ENCODE results near the gene BSCL2. TPM values are rescaled to one million over a fixed set of nuclear protein-coding genes. Genes with fewer than 3 reads are reported as not detected.
"Not testable (repeated sequence)": the region's sequence is repeated elsewhere in the genome, so short reads cannot be mapped to it uniquely, and the experiment has no call there.

The BSCL2 gene
- total and polyA plus RNA-seq, 5 donors: 20.0 to 34.3 (median 26.7) TPM

- Histone ChIP-seq H3K9me3 (ENCODE audit: control insufficient read depth, low read length) (no peaks in the 10 kb centered on the region), H3K4me3 (ENCODE audit: low read length) (peak overlapping the region; percentile 89), H3K27ac (ENCODE audit: low read length) (peak overlapping the region; percentile 99), H3K27me3 (ENCODE audit: control insufficient read depth, insufficient read depth) (no peaks in the 10 kb centered on the region), H3K4me1 (ENCODE audit: control insufficient read depth, insufficient read depth, low read length) (peaks cover 15% of the 10 kb centered on the region)
- intact Hi-C loops (cut with DNase I): no loop called here
- WGBS: 4% methylated on average over 73 of the region's 73 CpGs
- DNase-seq (peak; percentile 97 to 98 (median 98)), ATAC-seq (peak; percentile 89)
These were observed 1.1 kb downstream of the BSCL2 start for GRCh38 chr11:62705880-62706849.

DNA sequence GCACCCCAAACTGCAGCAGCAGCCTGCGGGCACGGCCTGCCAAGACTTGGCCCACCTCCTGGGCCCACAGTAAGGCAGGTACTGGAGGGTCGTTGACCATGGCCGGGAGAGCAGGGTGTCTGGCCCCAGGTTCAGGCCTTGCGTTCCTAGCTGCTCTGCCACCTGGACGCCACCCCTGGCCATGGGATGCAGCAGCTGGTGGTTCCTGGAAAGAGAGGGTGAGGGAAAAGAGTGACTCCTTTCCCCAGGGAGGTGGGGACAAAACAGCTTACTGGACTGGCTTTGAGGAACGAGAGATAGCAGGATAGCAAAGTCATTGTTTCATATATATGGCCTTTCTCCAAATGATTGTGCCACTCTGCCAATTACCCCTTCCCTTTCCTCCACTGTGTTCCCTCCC lies 1.8 kb downstream of the BSCL2 start:
- Histone ChIP-seq H3K27ac (ENCODE audit: low read length) (peak overlapping the region; percentile 42), H3K4me1 (ENCODE audit: control insufficient read depth, insufficient read depth, low read length) (peaks cover 15% of the 10 kb centered on the region), H3K4me3 (ENCODE audit: low read length) (peak overlapping the region; percentile 89), H3K9me3 (ENCODE audit: control insufficient read depth, low read length) (no peaks in the 10 kb centered on the region), H3K27me3 (ENCODE audit: control insufficient read depth, insufficient read depth) (no peaks in the 10 kb centered on the region)
- intact Hi-C loops (cut with DNase I): no loop called here
- ATAC-seq (no peak), DNase-seq (peak in 2 of 3 donors; percentile 51 to 59)
- 50% methylated on average over 7 of the region's 7 CpGs for WGBS

- H3K27me3 ChIP-seq (ENCODE audit: control insufficient read depth, insufficient read depth); H3K9me3 ChIP-seq (ENCODE audit: control insufficient read depth, low read length); H3K4me3 ChIP-seq (ENCODE audit: low read length); H3K27ac ChIP-seq (ENCODE audit: low read length); DNase-seq; ATAC-seq; intact Hi-C loops (cut with DNase I): not testable (repeated sequence)
- WGBS: 82% methylated on average over 4 of the region's 4 CpGs
- H3K4me1 ChIP-seq (ENCODE audit: control insufficient read depth, insufficient read depth, low read length): peaks cover 11% of the 10 kb centered on the region
These were observed 3.3 kb downstream of the BSCL2 start for GRCh38 chr11:62703921-62704320.

- Histone ChIP-seq H3K4me3 (ENCODE audit: low read length) (no peak overlapping the region), H3K27me3 (ENCODE audit: control insufficient read depth, insufficient read depth) (no peaks in the 10 kb centered on the region), H3K27ac (ENCODE audit: low read length) (no peak overlapping the region), H3K4me1 (ENCODE audit: control insufficient read depth, insufficient read depth, low read length) (peaks cover 6% of the 10 kb centered on the region), H3K9me3 (ENCODE audit: control insufficient read depth, low read length) (no peaks in the 10 kb centered on the region)
- 91% methylated on average over 11 of the region's 11 CpGs for WGBS
- intact Hi-C loops (cut with DNase I): no loop called here
- ATAC-seq (no peak), DNase-seq (no peak)
These were observed 5.0 kb downstream of the BSCL2 start for GRCh38 chr11:62702246-62702645.

DNA sequence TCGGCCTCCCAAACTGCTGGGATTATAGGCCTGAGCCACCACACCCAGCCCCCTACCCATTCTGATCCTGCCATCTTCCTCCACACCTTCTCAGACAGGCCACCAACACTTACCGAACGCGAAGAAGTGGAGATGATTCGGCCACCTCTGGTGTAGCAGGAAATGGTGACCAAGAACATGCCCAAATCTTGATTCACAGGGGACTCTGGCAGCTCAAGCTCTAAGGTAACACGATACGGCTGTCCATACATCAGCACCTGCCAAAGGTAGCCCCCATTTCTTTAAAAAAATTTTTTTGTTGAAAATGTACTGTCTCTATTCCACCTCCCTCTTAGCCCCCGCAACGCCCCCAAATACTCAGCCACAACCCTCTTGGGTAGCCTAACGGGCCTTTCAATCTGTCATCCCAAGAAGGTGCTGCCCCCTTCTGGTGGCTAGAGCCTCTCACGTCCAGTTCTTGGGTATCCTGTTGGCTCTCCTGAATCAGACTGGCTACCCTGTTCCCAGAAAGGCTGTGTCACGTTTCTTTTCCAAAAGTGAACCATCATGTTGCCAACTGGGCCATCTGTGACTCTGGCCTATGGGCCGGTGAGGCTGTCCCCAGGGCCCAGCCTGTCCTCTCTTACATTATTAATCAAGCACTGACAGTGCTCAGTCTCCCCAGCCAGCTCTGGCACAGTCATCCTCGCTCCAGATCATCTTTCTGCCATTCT lies 12.6 kb downstream of the BSCL2 start:
- peak; percentile 80 to 88 for ATAC-seq
- DNase-seq: peak; percentile 83 to 92 (median 88)
- Histone ChIP-seq H3K4me1 (ENCODE audit: control insufficient read depth, insufficient read depth, low read length) (peaks cover 2% of the 10 kb centered on the region), H3K9me3 (ENCODE audit: control insufficient read depth, low read length) (no peaks in the 10 kb centered on the region), H3K27me3 (ENCODE audit: control insufficient read depth, insufficient read depth) (no peaks in the 10 kb centered on the region), H3K27ac (ENCODE audit: low read length) (no peak overlapping the region), H3K4me3 (ENCODE audit: low read length) (no peak overlapping the region)
- WGBS: 43% methylated on average over 14 of the region's 14 CpGs
- intact Hi-C loops (cut with DNase I): loop anchor here in 2 of 4 donors (5.0 to 10.0 kb wide), 2 partner anchors 82 to 300 kb away; partner anchors contain the start of genes EML3 (in 1 of the 2) and ROM1 (in 1 of the 2)

- intact Hi-C loops (cut with DNase I): loop anchor here in 2 of 4 donors (5.0 to 10.0 kb wide), 2 partner anchors 81 to 299 kb away; partner anchors contain the start of genes EML3 (in 1 of the 2) and ROM1 (in 1 of the 2)
- H3K9me3 ChIP-seq (ENCODE audit: control insufficient read depth, low read length): not testable (repeated sequence)
- 86% methylated on average over 4 of the region's 4 CpGs for WGBS
These were observed 13.6 kb downstream of the BSCL2 start for GRCh38 chr11:62693624-62694023.

GRCh38 chr11:62689421-62690183 lies 17.6 kb downstream of the BSCL2 start, which contains the start of gene LRRN4CL:
LRRN4CL (minus strand) TSS chr11:62689530; CDS start chr11:62688508, 1,022 bp downstream.
- ATAC-seq: peak; percentile 77 to 86
- peak; percentile 85 to 90 (median 87) for DNase-seq
- Histone ChIP-seq H3K9me3 (ENCODE audit: control insufficient read depth, low read length) (no peaks in the 10 kb centered on the region), H3K27ac (ENCODE audit: low read length) (peak within 1 kb of the TSS; percentile 71), H3K4me1 (ENCODE audit: control insufficient read depth, insufficient read depth, low read length) (peaks cover 4% of the 10 kb centered on the region), H3K4me3 (ENCODE audit: low read length) (no peak within 1 kb of the TSS), H3K27me3 (ENCODE audit: control insufficient read depth, insufficient read depth) (no peaks in the 10 kb centered on the region)
- WGBS: 36% methylated on average over 11 of the region's 11 CpGs
- intact Hi-C loops (cut with DNase I): loop anchor here in 2 of 4 donors (5.0 to 10.0 kb wide), 2 partner anchors 77 to 295 kb away; partner anchors contain the start of genes EML3 (in 1 of the 2) and ROM1 (in 1 of the 2)

More at GRCh38 chr11:62693624-62694023, 13.6 kb downstream of the BSCL2 start:
- H3K27me3 ChIP-seq (ENCODE audit: control insufficient read depth, insufficient read depth); H3K4me3 ChIP-seq (ENCODE audit: low read length); DNase-seq; H3K27ac ChIP-seq (ENCODE audit: low read length); ATAC-seq; H3K4me1 ChIP-seq (ENCODE audit: control insufficient read depth, insufficient read depth, low read length): not testable (repeated sequence)

- H3K27ac ChIP-seq (ENCODE audit: low read length): no peak overlapping the region
- intact Hi-C loops (cut with DNase I): no loop called here
- ATAC-seq: no peak
These were observed 18.7 kb downstream of the BSCL2 start for GRCh38 chr11:62688491-62688890.

DNA sequence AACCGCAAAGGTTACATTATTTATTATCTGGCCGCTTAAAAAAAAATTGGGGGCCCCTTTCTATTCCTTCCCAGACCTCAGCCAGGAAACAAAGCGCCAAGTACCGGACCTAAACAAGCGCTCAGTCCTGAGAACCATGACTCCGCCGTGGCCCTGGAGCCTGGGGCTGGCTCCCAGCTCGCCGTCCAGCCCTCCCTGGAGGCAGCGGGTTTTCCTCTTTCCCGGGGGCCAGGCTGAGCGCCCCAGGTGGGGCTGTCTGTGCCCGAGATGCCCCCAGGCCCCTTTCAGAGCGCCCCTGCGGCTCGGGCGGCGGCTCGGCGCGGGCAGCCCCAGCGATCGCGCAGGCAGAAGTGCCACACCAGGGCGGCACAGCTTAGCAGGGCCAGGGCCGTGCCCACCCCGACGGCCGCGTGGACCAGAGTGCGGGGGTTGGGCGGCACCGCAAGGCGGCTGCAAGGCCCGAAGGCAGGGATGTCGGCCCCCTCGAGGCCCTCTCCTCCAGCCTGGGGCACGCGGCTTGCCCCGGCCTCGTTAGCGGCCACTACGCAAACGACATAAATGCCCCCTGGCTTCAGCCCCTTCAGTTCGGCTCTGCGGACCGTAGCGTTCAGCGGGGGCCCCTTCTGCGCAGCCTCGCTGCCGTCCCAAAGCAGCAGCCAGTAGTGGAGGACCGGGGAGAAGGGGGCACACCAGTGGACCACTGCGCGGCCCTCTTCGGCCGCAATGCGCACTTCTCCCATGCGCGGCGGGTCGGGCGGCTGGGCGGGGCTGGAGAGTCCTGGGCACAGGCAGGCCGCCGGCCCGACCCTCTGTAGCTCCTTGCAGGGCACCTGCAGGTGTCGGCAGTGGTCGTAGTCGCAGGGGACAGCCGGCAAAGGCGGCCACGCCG lies 19.5 kb downstream of the BSCL2 start:
- DNase-seq (peak in 1 of 3 donors; percentile 74), ATAC-seq (peak; percentile 34 to 54)
- intact Hi-C loops (cut with DNase I): no loop called here
- peaks cover 2% of the 10 kb centered on the region for H3K4me1 ChIP-seq (ENCODE audit: control insufficient read depth, insufficient read depth, low read length)
- H3K27me3 ChIP-seq (ENCODE audit: control insufficient read depth, insufficient read depth): no peaks in the 10 kb centered on the region
- H3K27ac ChIP-seq (ENCODE audit: low read length): no peak overlapping the region
- H3K9me3 ChIP-seq (ENCODE audit: control insufficient read depth, low read length): no peaks in the 10 kb centered on the region
- H3K4me3 ChIP-seq (ENCODE audit: low read length): peak overlapping the region; percentile 6
- WGBS: 40% methylated on average over 74 of the region's 74 CpGs

More at GRCh38 chr11:62688491-62688890, 18.7 kb downstream of the BSCL2 start:
- WGBS: 45% methylated on average over 1 of the region's 1 CpG
- Histone ChIP-seq H3K4me3 (ENCODE audit: low read length) (no peak overlapping the region), H3K4me1 (ENCODE audit: control insufficient read depth, insufficient read depth, low read length) (peaks cover 2% of the 10 kb centered on the region), H3K27me3 (ENCODE audit: control insufficient read depth, insufficient read depth) (no peaks in the 10 kb centered on the region), H3K9me3 (ENCODE audit: control insufficient read depth, low read length) (no peaks in the 10 kb centered on the region)
- no peak for DNase-seq

All from right cardiac atrium (tissue), 5 donors.